22Rv1 (cell line): ENCODE data around the gene MGST2.

Experiments
- H3K27ac ChIP-seq: fragments of 450-650 bp; 2 replicates; pipeline ENCODE4 v1.5.1; 2017
- ZFX ChIP-seq: fragments of 450-650 bp; IDR thresholded peaks from 2 replicates; pipeline ENCODE4 v1.6.1; 2017; ENCODE audit warnings: antibody characterized with exemption, borderline replicate concordance
- TF ChIP-seq, protein P1 (sequence below): fragments of 450-650 bp; IDR thresholded peaks from 2 replicates; pipeline ENCODE4 v1.5.1; 2017; ENCODE audit warnings: mild to moderate bottlenecking

The MGST2 gene

DNA sequence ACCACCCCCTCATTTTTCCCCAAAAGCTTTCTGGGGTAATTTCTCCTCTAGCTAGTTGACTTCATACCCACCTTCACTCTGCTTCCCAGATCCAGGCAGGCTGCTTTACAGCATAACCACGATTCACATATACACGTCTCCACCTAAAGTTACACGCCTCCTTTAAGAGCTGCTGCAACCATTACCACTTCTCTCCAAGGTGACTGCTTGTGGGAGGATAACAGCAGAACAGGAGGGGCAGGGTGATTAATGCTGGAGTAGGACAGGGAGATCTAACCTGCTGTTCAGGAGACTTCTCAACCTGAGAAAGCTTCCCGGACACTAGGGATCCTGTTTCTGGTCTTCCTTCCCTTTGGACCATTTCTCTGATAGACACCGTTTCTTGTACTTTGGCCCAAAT lies 77.4 kb downstream of the MGST2 start:
- TF ChIP-seq, protein P1, sequence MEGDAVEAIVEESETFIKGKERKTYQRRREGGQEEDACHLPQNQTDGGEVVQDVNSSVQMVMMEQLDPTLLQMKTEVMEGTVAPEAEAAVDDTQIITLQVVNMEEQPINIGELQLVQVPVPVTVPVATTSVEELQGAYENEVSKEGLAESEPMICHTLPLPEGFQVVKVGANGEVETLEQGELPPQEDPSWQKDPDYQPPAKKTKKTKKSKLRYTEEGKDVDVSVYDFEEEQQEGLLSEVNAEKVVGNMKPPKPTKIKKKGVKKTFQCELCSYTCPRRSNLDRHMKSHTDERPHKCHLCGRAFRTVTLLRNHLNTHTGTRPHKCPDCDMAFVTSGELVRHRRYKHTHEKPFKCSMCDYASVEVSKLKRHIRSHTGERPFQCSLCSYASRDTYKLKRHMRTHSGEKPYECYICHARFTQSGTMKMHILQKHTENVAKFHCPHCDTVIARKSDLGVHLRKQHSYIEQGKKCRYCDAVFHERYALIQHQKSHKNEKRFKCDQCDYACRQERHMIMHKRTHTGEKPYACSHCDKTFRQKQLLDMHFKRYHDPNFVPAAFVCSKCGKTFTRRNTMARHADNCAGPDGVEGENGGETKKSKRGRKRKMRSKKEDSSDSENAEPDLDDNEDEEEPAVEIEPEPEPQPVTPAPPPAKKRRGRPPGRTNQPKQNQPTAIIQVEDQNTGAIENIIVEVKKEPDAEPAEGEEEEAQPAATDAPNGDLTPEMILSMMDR, result no peak
- no peak for TF ChIP-seq ZFX
- H3K27ac ChIP-seq, result peak overlapping the region; percentile 76

- TF ChIP-seq ZFX, result no peak
- TF ChIP-seq, protein P1, result no peak
- peak overlapping the region; percentile 76 for H3K27ac ChIP-seq
Observed at GRCh38 chr4:139744232-139744631, 78.6 kb downstream of the MGST2 start.

GRCh38 chr4:139745111-139745639 lies 79.6 kb downstream of the MGST2 start:
- no peak for TF ChIP-seq ZFX
- TF ChIP-seq, protein P1, result no peak

GRCh38 chr4:139746431-139747171 lies 81.0 kb downstream of the MGST2 start:
- H3K27ac ChIP-seq, result no peak overlapping the region
- TF ChIP-seq, protein P1, result no peak
- TF ChIP-seq ZFX, result no peak

More at GRCh38 chr4:139745111-139745639, 79.6 kb downstream of the MGST2 start:
- H3K27ac ChIP-seq, result peak overlapping the region; percentile 76

- TF ChIP-seq ZFX, result no peak
- TF ChIP-seq, protein P1, result no peak
- no peak overlapping the region for H3K27ac ChIP-seq
Observed at GRCh38 chr4:139749338-139749737, 83.7 kb downstream of the MGST2 start.

DNA sequence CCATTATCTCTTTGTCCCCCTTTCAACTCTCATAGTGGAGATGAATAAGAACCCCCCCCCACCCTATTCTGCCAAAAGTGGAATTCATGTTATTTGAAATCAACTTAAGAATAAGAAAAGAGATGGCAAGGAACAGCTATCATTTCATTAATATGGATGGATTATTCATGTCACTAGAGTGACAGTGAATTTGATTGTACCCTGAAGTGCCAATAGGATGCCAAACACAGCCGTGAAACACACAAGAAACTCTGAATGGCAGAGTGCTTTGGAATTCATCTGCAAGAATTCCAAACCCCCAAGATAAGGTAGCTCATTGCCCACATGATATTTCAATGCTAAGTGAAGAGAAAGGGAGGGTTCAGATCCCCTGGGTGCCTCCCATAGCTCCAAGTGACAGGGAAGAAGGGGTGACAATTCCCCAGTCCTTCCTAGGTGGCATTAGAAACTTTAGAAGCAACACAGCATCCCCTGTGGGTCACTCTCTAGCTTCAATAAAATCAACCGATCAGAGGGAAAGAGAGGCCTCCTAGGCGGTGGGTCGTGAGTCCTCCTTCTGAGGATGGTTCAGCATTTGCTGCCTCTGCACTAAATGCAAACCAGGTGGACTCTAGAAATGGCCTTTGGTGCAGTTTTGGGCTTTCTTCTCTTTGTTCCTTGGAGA lies 84.3 kb downstream of the MGST2 start:
- H3K27ac ChIP-seq, result no peak overlapping the region
- TF ChIP-seq ZFX, result no peak
- TF ChIP-seq, protein P1, result no peak

DNA sequence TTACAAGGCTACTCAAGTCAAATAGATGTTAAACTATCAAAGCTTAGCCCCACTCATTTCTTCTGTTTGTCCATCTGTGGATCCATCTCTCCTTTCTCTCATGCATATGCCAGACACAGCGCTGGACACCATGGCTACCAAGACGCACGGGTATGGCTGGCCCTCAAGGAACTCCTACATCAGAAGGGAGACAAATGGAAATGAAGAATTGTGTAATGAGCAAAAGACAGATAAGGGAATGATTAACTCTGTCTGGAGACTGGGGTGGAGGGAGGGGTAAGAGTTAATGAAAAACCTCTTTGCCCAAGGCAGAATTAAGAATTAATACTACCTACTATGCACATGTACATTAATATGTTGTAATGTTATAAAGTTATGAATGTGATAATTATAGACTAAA lies 88.1 kb downstream of the MGST2 start:
- no peak for TF ChIP-seq ZFX
- TF ChIP-seq, protein P1, result no peak
- no peak overlapping the region for H3K27ac ChIP-seq
